Glomerular endothelial cell (primary cell): ENCODE data around the gene CFAP298. TPM values are rescaled to one million over a fixed set of nuclear protein-coding genes. Genes with fewer than 3 reads are reported as not detected.

ENCODE experiments used
- DNase-seq: peaks from one replicate; pipeline ENCODE4 v3.0.0-alpha.2; 2011; ENCODE audit warnings: low read depth, low spot score; ENCODE audit errors: extremely low read depth
- total RNA-seq: library from RNA; depleted of rRNA; stranded (reverse); fragments of >200 nt; gene quantifications from 2 replicates; pipeline ENCODE4 v1.2.3, GENCODE V29; 2015

The CFAP298 gene
- total RNA-seq, 1 donor from 2014 or later = 37.6 TPM

- DNase-seq = no peak
Measured at GRCh38 chr21:32599526-32599925, 12.7 kb downstream of the CFAP298 start.

DNA sequence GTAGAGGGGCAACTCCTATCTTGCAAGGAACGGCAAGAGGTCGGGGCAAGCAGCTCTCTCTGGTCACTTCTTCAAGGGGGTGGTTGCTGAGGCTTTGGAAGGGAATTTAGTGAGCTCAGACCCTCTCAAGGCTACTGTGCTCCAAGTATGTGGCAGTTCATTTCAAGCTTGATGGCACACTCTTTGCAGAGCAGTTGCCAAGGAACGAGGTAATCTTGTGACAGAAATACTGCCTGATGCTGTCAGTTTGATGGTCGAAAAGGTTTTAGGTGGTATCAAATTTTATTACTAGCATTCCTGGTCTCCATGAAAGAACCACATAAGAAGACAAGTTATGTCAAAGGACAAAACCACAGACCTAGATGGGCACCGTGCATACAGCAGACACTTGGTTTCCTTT is 13.1 kb downstream of the CFAP298 start:
- DNase-seq = no peak

- DNase-seq = peak; percentile 88
Measured at GRCh38 chr21:32597205-32597604, 15.0 kb downstream of the CFAP298 start.

- no peak for DNase-seq
Measured at GRCh38 chr21:32595431-32595830, 16.7 kb downstream of the CFAP298 start.

- no peak for DNase-seq
Measured at GRCh38 chr21:32593690-32594089, 18.5 kb downstream of the CFAP298 start.

- DNase-seq = no peak
Measured at GRCh38 chr21:32592929-32593502, 19.2 kb downstream of the CFAP298 start.

DNA sequence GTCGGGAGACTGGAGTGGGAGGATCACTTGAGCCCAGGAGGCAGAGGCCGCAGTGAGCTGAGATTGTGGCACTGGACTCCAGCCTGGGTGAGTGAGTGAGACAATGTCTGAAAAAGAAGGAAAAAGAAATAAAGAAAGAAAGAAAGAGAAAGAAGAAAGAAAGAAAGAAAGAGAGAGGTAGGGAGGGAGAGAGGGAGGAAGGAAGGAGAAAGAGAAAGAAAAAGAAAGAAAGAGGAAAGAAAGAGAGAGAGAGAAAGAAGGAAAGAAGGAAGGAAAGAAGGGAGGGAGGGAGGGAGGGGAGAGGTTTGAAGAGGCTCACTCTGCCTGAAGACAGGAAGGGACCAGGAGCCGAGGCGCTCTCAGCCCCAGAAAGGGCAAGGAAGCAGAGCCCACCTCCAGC is 22.0 kb downstream of the CFAP298 start:
- DNase-seq = no peak

- no peak for DNase-seq
Measured at GRCh38 chr21:32587651-32588050, 24.5 kb downstream of the CFAP298 start.

DNA sequence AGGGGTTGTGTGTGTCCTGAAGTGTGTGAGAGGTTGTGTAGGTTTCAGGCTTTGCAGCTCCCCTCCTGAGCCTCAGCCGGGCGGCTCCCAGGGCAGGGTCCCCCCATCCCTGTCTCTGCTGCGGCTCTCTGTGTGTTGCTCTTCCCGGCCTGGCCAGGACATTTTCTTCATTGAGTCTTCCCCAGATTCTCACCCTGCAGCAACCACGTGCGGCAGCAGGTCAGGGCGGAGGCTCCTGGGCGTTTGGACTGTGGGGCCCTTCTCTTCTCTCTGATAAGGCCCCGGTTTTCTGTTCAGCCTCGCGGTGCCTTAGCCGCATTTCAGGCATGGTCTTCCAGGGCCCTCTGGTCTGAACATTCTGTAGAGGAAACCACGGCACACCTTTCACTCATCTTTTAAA is 25.1 kb downstream of the CFAP298 start:
- no peak for DNase-seq

DNA sequence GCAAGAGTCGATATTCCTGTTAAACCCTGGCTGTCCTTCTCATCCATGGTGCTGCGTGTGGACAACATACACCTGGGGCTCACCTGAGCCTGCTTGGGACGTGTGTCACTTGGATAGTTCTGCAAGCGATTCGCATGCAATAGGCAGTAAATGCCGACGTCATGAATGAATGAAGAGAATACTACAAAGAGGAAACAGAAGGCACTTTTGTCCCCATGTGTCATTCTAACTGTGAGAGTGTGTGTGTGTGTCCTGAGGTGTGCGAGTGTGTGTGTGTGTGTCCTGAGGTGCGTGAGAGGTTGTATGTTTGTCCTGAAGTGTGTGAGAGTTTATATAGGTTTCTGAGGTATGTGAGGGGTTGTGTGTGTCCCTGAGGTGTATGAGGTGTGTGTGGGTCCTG is 26.2 kb downstream of the CFAP298 start:
- DNase-seq = no peak

- DNase-seq = no peak
Measured at GRCh38 chr21:32585042-32585710, 27.0 kb downstream of the CFAP298 start, which contains the start of gene TCP10L. TSS of gene TCP10L (minus strand) at chr21:32585523. CDS start at chr21:32584304, 1,219 bp downstream.

DNA sequence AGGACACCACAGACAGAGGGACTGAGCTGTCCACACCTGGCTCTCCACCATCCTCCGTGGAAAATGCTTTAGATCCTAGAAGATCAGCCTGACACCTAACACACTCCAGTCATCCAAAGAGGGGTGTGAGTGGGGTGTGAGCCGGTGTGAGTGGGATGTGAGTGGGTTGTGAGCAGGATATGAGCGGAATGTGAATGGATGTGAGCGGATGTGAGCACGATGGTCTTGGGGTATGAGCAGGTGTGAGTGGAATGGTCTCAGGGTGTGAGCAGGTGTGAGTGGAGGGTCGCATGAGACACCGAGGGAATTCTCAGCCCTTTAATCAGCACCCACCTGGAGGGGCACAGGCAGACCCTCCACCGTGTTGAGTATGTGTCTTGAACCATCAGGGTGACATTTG is 27.7 kb downstream of the CFAP298 start:
- DNase-seq = no peak

DNA sequence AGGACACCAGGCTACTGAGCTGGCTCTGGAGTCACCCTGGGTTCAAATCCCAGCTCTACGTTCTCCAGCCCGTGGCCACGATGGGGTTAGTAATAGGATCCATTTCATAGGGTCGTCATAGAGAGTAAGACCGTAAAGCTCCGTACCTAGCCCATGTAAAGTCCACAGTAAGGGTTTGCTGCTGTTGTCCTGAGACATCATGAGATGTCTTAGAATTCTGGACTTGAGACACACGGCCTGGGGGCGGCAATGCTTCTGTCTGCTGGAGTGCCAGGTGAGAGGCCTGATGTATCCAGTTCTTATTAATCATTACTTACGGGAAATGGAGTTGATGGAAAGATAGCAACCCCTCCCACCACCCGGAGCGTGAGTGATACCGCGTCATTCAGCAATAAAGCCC is 30.4 kb downstream of the CFAP298 start:
- no peak for DNase-seq

GRCh38 chr21:32580949-32581348 is 31.2 kb downstream of the CFAP298 start:
- DNase-seq = no peak

DNA sequence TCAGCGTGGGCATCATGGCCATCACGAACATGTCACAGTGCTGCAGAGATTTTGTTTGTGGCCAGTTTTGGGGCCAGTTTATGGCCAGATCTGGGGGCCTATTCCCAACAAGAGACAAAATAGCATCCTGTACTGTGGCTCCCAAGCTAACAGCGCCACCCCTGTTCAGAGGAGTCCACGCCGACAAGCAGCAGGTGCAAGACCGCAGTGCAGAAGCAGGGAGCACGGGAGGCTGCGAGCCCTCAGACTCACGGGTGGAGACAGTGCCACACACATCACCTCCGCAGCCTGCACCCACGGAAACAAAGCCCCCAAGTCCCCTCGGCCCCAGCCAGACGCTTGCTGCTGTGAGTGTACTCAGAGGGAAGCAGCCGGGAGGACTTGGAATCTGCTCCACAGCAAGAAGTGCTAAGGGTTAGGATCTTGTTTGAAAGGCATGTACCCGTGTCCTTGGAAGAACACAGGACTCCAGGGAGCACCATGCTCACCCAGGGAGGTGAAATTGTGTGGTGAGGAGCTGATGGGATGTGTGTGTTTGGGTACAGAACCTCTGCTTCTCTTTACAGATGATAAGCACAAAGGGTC is 34.0 kb downstream of the CFAP298 start:
- DNase-seq = no peak

DNA sequence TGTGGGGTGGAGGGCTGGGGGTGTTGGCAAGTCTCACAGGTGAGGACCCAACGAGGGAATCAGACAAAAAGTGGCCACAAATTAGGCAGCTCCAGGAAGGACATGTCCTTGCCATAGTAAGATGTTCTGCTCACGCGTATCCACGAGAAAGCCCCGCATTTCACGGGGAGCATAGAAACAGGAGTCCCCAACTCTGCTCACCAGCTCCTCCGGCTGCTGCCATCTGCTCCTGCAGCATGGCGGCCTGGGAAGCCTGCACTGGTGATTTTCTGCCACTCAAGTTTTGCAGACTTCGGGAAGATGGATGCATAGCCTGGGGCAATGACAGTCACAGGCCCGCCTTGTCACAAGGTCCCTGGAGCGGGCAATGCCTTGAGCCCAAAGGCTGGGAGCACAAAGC is 36.2 kb downstream of the CFAP298 start:
- DNase-seq = no peak

DNA sequence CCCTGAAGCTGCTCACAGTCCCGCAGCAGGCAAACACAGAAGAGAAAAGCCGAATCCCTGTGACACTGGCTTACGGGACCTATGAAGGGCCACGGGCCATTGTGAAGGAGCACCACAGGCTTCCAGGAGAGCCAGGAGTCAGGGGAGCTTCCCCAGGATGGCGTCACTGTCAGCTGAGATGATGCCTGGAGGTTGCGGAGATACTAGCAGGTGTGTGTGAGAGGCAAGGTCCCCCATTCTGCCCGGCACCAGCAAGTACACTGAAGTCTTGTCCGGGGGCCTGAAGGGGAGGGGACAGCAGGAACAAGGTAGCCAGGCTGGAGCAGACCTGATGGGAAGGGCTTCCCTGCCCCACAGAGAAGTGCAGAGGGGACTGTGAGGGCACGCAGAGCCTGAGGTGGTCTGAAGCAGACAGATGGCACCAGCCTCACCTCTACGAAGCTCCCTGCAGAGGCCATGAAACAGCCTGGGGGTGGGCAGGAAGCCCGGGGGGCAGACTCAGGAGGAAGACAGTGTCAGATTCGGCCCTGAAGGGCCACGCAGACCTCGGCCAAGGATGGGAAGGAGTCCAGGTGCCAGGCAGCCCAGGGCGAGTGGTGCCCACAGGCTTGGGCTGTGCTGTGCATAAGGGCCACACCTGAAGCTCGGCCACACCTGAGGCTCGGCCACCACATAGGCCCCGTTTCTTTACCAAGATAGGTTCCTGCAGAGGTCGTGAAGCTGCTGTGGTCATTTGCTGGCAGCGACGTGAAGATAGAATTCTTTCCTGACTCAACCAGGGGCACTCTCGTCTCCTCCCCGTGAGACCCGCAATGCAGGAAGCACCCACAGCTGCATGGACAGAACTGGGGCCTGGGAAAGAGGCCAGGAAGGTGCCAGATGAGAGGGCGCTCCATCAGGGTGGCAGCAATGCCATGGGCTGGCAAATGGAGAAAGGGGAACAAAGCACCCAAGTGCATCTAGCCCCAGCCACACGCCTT is 36.9 kb downstream of the CFAP298 start:
- no peak for DNase-seq

GRCh38 chr21:32572574-32573420 is 39.4 kb downstream of the CFAP298 start:
- DNase-seq = no peak

DNA sequence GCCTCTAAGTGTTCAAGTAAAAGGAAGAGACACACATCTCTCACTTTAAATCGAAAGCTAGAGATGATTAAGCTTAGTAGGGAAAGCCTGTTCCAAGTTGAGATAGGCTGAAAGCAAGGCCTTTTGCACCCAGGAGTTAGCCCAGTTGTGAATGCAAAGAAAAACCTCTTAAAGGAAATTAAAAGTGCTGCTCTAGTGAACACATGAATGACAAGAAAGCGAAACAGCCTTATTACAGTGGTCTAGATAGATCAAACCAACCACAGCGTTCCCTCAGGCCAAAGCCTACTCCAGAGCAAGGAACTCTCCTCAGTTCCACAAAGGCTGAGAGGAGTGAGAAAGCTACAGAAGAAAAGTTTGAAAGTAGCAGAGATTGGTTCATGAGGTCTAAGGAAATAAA is 41.7 kb downstream of the CFAP298 start:
- no peak for DNase-seq
